ENCODE results near the gene DHRS12.

DNA sequence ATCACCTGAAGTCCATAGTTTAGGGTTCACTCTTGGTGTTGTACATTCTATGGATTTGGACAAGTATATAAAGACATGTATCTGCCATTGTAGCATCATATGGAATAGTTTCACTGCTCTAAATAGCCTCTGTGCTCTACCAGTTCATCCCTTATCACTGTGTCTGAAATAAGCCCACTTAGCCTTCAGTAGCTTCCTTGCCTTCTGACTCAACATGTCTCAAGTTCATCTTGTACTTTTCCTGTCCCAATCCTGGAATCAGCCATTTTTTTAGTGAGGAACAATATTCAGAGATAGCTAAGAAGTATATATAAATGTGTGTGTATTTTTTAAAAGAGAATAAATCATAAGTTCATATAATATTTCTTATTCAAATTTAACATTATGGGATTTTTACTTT, 79.2 kb downstream of the DHRS12 start:
- TF ChIP-seq, protein P1, sequence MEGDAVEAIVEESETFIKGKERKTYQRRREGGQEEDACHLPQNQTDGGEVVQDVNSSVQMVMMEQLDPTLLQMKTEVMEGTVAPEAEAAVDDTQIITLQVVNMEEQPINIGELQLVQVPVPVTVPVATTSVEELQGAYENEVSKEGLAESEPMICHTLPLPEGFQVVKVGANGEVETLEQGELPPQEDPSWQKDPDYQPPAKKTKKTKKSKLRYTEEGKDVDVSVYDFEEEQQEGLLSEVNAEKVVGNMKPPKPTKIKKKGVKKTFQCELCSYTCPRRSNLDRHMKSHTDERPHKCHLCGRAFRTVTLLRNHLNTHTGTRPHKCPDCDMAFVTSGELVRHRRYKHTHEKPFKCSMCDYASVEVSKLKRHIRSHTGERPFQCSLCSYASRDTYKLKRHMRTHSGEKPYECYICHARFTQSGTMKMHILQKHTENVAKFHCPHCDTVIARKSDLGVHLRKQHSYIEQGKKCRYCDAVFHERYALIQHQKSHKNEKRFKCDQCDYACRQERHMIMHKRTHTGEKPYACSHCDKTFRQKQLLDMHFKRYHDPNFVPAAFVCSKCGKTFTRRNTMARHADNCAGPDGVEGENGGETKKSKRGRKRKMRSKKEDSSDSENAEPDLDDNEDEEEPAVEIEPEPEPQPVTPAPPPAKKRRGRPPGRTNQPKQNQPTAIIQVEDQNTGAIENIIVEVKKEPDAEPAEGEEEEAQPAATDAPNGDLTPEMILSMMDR (conservative IDR thresholded peaks at IDR 0.05) = no peak
- no peak for TF ChIP-seq EZH2 (IDR thresholded peaks at IDR 0.05; ENCODE audit: low read depth)

Data from PC-9 (cell line).